GM19193 (cell line): ENCODE results near the gene NUP43.

Experiments used
- POLR2A ChIP-seq: IDR thresholded peaks from 4 replicates; pipeline ENCODE4 v1.6.1; 2011; ENCODE audit not compliant: insufficient read depth, insufficient read length; ENCODE audit errors: extremely low read depth

Gene NUP43

GRCh38 chr6:149717588-149718458 is 28.5 kb downstream of the NUP43 start, which contains the start of gene LATS1:
LATS1 (minus strand) TSS chr6:149718101; CDS start chr6:149702126, 15,975 bp downstream.
- TF ChIP-seq POLR2A = peak; percentile 98

- TF ChIP-seq POLR2A = no peak
Observed at GRCh38 chr6:149717255-149717587, 29.1 kb downstream of the NUP43 start.

GRCh38 chr6:149716181-149716963 is 30.0 kb downstream of the NUP43 start:
- no peak for TF ChIP-seq POLR2A

DNA sequence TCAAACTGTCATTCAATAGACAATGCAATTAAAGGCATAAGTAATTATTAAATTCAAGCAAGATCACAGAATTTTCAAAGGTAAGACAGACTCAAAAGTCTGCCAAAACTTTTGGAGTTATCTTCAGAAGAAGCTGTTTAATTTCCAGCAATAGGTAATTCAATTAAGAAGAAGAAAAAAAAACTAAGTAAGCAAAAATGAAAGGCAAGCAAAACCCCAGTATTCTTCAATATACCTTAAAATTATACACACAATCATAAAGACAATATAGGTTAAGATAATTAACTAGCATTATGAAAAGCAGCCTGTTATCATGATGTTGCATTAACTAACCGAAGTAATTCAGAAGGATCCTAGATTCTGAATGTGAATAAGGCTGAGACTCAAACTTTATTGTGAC is 31.9 kb downstream of the NUP43 start:
- TF ChIP-seq POLR2A = no peak

DNA sequence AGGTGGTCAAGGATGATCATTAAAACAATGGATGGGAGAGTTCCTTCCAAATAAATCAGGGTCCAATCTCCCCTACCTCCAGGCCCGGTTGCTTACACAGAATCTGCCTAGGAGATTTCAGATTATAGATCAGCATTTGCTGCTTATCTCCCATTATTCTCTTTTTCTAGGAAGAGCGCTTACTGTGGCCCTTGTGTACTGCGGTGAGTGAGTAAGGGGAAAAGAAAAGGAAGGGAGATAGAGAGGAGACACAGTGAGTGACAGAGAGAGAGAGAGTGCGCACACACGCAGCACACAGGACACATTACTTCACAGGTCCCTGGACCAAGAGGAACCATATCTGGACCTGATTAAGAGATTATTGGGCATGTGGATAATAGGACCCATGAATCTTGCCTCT is 34.6 kb downstream of the NUP43 start:
- no peak for TF ChIP-seq POLR2A

DNA sequence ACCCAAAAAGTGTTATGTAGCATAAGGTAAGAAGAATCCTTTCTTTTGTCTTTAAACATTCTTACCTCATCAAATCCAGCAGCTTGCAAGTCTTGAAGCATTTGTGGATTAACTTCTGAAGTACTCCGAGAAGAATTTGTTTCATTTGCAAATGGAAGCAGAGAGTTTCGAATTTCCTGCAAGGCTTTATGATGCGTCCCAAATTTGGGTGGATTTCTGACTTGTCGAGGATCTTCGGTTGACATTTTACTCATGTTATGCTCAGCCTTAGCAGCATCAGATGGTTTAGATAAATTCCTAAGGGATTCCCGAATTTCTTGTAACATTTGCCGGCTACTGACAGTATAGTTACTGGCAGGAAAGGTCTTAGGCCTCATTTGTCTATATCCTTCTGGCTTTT is 44.6 kb downstream of the NUP43 start:
- no peak for TF ChIP-seq POLR2A

DNA sequence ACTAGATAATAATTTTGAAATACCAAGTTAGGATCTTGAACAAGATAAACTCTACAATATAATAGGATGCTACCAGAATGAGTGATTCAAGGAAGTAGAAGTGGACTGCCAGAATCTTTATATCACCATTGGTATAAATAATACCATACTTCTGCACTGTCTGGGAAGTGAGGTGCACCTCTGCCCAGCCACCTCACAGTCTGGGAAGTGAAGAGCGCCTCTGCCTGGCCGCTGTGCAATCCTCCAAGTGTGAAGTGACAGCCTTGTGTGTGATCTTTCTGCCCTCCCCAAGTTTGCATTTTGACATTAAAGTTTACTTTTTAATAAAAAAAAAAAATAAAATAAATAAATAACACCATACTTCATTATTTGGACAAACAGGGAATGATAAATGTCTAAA is 47.2 kb downstream of the NUP43 start:
- TF ChIP-seq POLR2A = no peak

GRCh38 chr6:149698175-149698574 is 48.2 kb downstream of the NUP43 start:
- no peak for TF ChIP-seq POLR2A

- no peak for TF ChIP-seq POLR2A
Observed at GRCh38 chr6:149696901-149697300, 49.4 kb downstream of the NUP43 start.

- no peak for TF ChIP-seq POLR2A
Observed at GRCh38 chr6:149694921-149695320, 51.4 kb downstream of the NUP43 start.

- TF ChIP-seq POLR2A = no peak
Observed at GRCh38 chr6:149691201-149691600, 55.1 kb downstream of the NUP43 start.

- no peak for TF ChIP-seq POLR2A
Observed at GRCh38 chr6:149686230-149686629, 60.1 kb downstream of the NUP43 start.

DNA sequence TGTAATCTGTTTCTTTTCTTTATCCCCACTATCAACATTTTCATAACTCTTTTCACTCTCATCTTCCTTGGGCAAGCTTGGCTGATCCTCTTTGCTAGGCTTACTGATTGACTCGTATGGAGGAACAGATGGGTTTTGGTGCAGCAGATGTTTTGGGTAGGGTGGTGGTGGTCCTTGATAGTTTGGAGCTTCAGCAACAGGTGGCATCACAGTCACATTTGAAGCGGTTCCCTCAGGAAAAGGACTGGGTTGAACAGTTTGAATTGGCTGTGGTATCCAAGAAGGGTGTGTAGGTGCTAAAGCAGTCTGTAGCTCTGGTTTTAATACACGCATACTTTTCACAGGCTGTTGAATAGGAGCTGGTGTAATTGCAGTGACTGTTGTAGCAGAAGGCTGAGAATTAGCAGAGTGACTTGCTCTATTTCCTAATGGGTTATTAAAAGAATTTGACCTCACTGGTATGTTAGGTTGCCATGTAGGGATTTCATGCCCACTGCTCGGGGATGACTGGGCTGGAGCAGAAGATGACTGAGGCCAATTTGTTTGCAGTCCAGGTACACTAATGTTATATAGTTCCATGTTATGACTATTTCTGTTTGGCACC is 63.0 kb downstream of the NUP43 start:
- no peak for TF ChIP-seq POLR2A

- no peak for TF ChIP-seq POLR2A
Observed at GRCh38 chr6:149681209-149681608, 65.1 kb downstream of the NUP43 start.

DNA sequence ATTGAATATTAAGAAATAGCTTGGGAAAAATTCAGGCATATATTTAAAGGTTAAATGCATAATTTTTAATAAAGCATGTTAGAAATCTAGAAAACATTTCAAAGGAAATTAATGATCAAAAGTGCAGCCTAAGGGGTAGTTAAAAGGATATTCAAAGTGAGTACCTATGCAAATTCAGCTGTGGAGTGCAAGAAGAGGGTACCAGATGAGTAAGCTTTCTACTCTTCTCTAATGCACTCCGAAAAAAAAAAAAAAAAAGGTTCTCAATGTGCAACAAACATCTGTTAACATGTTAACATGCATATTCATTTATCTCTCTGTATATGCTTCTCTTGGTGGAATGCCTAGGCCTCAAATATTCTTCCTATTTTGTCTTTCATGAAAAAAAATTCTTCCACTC is 65.8 kb downstream of the NUP43 start:
- TF ChIP-seq POLR2A = no peak
